ENCODE data around the gene MLX. TPM values are rescaled to one million over a fixed set of nuclear protein-coding genes. Genes with fewer than 3 reads are reported as not detected.

Gene MLX, protein sequence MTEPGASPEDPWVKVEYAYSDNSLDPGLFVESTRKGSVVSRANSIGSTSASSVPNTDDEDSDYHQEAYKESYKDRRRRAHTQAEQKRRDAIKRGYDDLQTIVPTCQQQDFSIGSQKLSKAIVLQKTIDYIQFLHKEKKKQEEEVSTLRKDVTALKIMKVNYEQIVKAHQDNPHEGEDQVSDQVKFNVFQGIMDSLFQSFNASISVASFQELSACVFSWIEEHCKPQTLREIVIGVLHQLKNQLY
- total RNA-seq, result 10 to 100 TPM; 44.3 to 60.5 TPM

DNA sequence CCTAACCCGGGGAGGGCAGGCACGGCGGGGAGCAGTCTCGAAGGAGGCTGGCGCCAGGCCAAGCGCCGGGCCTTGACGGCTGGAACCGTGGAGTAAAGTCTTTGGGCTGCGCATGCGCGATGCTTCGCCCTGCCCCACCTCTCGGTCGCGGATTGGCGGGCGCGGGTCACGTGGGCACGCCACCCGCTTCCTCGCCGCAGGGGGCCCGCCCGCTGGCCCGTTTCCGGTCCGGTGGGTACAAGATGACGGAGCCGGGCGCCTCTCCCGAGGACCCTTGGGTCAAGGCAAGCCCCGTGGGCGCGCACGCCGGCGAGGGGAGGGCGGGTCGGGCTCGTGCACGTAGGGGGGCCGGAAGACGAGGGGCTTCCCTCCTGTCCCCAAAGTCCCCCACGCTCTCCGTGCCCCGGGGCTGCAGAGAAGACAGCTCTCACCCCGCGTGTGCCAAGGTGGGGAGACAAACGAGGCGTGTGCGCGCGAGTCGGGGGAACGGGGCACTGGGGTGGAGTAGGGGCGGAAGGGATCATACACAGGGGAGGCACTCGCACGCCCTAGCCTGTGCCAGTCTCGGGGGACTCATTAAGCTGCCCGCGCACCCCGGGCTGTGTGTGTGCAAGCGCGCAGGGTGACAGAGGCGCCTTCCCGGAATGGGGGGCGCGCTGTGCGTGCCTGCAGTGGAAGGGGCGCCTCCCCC is at the start of gene MLX:
MLX (plus strand) TSS at position 218 of the 691 bp plus-strand sequence; CDS start at position 243, 25 bp downstream.
- no peaks in the 10 kb centered on the region for H3K9me3 Mint-ChIP-seq
- DNase-seq (ENCODE audit: low spot score in 2 of 2) (peak; percentile 94), ATAC-seq (peak; percentile 77 to 82)
- H3K36me3 Mint-ChIP-seq, result peaks cover 35 to 38% of the 10 kb centered on the region in 2 donors
- H3K27ac Mint-ChIP-seq, result peak within 1 kb of the TSS; percentile 94 to 98

DNA sequence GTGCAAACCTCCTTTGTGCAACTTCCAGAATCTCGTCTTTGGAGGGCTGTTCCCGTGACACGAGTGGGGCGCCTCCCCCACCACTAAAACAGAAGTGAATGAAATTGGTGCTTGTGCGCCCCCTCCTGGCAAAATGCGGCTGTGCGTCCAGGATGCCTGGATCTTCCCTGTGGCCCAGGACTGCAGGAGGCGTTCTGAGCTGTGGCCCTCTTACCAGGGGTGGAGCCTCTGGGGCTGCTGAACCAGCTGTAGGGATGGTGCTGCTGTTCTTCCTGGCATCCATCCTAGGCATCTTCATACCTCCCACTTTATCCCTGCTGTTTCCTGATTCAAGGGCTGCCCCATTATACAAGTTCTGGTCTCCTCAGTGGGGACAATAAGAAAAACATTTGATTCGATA is 49.4 kb upstream of the MLX start:
- ATAC-seq (peak; percentile 83 to 88), DNase-seq (ENCODE audit: low spot score in 2 of 2) (peak; percentile 68 to 89)
- Mint-ChIP-seq H3K36me3 (peaks cover 0 to 4% of the 10 kb centered on the region in 2 donors), H3K9me3 (no peaks in the 10 kb centered on the region), H3K27ac (no peak overlapping the region)

DNA sequence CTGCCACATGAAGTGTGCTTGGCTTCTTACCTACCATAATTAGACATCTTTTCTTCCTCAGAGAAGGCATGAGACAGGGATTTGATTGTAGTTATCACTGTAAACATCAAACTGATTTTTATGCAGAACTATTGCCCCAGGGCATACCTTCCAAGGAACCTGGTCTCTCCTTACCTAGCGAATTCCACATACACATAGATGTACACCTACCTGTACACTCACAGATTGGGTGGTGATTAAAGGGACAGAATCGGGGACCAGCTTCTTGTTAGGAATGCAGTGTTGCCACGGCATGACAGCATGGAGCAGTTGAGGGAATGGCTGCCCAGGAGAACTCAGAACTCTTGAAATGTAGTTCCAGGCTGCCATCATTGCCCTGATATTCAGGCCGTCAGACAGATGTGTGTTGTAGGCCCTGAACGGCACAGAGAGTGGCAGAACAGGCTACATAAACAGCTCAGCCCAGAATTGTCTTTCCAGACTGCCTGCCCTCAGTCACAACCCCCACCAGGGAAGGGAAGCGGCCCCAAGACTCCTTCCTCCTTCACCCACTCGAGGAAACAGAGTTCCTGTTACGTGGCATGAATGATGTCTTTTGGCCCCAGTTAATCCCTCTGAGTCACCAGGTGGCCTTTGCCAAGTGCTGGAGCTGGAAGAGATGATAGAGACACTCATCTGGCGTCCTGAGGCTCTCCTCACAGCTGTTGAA is 48.7 kb upstream of the MLX start:
- Mint-ChIP-seq H3K9me3 (no peaks in the 10 kb centered on the region), H3K36me3 (peaks cover 0 to 4% of the 10 kb centered on the region in 2 donors), H3K27ac (peak overlapping the region in 1 of 2 donors; percentile 51)
- DNase-seq (ENCODE audit: low spot score in 2 of 2) (no peak), ATAC-seq (no peak)

DNA sequence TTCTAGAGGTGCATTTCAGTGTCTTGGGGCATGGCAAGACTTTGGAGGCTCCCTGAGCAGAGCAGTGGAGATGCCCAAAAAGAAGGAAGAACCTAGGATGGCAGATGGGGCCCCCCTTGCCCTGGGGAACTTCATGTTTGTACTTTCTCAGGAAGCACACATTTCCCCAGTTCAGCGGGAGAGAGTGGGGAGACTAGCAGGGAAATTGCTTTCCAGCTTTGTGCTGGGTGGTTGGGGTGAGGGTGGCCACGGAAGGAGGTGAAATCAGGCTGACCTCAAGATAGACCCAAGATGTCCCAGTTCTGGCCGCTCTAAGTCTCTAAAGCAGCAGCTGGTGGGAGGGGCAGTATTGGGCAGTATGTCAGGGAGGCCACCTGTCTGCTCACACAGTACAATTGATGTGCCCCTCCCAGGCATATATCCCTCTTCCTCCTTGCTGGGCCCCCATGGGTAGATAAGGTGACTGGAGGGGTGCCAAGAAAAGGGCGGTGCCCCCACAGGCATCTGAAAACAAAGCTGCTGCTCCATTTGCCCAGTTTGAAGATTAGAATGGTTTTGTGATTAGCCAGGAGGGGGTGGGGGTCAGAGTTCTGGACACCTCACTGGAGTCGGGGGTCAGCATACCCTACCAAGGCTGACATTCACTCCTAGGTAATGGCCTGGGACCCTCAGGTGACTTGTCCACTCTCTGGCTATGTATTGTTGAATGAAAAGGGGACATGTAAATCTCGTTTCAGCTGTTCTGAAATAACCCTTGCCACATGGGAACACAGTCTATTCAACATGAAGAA is 48.0 kb upstream of the MLX start:
- Mint-ChIP-seq H3K27ac (peak overlapping the region in 1 of 2 donors; percentile 51), H3K36me3 (peaks cover 0 to 4% of the 10 kb centered on the region in 2 donors), H3K9me3 (no peaks in the 10 kb centered on the region)
- no peak for ATAC-seq
- no peak for DNase-seq (ENCODE audit: low spot score in 2 of 2)

DNA sequence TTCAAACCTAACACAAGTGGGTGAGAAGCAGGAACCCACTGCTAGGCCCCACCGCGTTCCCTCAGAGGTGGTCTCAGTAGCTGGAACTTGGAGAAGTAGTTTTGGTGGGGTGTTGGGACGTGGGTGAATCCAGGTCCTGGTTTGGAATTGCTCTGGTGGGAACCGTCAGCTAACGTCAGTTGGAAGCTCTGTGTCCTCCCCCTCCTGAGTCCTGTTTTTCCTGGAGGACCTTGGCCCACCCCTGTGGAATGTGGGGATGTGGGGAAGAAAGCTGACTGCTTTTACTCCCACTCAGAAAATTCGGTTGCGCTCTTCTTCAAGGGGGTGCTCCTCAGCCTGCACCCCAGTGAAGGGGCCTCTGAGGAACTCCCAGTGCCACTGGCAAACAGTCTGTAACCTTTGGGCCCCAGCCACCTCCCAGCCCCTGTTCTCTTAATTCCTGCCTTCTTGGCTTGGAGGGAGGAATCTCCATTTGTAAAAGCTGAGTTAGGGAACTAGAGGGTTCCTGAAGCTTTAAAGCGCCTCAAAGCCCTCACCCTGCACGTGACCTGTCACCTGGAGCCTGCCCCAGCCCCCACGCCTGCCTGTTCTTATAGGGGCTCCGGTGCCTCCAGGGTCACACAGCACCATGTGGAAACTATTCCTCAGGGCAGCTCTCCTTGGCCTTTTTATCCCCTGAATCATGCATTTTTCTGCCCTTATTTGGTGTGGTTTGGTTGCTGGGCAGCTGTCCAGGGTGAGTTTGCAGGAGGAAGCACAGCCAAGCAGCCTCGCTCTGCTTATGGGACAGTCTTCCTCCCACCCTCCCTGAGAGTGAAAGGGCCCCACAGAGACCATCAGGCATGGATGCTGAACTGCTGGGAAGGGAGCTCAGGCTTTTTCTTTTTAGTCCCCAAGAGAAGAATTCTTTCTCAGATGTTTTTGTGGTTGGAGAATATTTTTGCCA is 47.1 kb upstream of the MLX start:
- Mint-ChIP-seq H3K9me3 (no peaks in the 10 kb centered on the region), H3K36me3 (peaks cover 0 to 4% of the 10 kb centered on the region in 2 donors), H3K27ac (no peak overlapping the region)
- ATAC-seq (no peak), DNase-seq (ENCODE audit: low spot score in 2 of 2) (no peak)

DNA sequence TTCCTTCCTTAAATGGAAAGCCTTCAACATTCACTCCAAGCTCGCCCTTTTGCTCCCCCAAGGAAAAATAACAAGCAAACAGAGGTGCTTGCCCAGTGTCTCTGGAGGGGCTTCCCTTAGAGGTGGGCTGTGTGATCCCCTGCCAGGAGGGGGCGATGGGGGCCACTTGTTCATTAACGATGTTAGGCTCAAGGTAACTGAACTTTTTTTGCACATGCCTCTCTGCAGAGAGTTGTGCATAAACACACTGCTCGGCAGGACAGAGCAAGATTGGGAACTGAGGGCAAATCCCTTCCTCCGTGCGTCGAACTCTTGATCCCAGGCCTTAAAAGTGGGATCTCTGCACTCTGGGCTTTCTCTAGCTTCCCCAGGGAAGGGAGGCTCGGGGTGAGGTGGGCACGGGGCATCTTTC is 46.4 kb upstream of the MLX start:
- DNase-seq (ENCODE audit: low spot score in 2 of 2) (no peak), ATAC-seq (no peak)
- Mint-ChIP-seq H3K36me3 (peaks cover 0 to 4% of the 10 kb centered on the region in 2 donors), H3K27ac (peak overlapping the region in 1 of 2 donors; percentile 70), H3K9me3 (no peaks in the 10 kb centered on the region)

DNA sequence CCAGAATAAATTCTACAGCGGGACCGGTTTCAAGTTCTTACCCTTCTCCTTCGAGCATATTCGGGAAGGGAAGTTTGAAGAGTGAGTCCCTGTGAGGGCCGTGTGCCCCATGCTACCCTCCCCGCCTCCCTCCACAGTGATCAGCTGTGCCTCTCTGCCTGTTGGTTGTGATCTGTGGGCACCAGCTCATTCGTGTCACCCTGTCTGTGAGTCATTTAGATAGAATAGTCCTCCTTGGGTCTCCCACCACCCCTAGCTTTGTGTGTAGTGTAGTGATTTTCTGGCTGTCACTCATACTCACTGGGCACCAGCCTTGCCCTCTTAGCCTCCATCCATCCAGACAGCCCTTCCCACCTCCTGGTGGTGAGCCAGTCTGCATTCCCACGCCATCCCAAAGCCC is 45.9 kb upstream of the MLX start:
- Mint-ChIP-seq H3K9me3 (no peaks in the 10 kb centered on the region), H3K27ac (no peak overlapping the region), H3K36me3 (peaks cover 0 to 4% of the 10 kb centered on the region in 2 donors)
- ATAC-seq (peak; percentile 42 to 47), DNase-seq (ENCODE audit: low spot score in 2 of 2) (no peak)

DNA sequence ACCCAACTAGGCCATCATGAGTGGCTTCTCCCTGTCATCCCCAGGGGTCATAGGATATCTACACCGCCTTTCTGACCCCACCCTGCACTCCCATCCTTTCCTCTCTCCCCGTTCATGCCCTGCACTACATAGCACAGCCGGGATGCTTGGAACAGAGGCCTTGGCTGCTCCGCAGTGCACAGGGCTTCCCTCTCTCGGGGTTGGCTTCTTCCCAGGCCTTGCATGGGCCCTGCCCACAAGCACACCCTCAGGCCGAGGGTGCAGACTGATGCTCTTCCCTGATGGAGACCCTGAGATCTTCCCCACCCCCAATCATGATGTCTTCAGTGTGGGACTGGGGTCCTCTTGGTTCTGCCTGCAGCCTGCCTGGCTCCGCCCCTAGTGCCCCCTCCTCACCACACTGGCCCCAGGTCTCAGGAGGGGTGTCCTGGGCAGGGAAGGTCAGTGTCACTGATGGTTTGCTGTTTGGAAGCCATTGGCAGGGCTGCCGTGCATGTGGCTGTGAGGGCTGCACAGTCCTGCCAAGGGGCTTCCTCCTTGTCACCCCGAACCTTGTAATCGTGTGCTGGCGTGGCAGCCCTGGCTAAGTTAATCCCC is 45.1 kb upstream of the MLX start:
- ATAC-seq, result no peak
- no peak overlapping the region for H3K27ac Mint-ChIP-seq
- no peak for DNase-seq (ENCODE audit: low spot score in 2 of 2)
- no peaks in the 10 kb centered on the region for H3K9me3 Mint-ChIP-seq
- H3K36me3 Mint-ChIP-seq, result peaks cover 0 to 4% of the 10 kb centered on the region in 2 donors

DNA sequence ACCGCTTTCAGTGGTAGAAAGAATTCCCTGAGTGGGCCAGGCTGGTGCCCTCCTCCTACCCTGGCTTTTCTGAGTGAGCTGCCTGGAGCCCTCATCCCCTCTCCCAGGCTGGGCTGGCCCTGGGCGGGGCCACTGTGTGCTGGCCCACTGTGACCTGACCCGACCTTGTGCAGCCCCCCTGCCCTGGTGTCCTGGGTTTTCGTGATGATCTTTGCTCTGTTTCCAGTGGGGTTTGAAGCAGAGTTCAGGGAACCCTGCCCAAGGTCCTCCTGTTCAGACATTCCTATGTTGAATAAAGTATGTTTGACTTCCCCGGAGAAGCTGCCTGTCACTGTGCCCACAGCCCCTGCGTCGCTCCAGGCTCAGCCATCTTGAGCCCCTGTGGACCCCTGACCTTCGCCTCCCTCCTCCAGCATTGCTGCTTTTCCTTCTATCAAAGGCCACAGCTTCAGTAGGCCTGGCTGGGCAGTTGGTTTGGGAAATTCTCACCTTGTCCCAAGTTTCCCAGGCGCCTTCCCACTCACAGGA is 44.6 kb upstream of the MLX start:
- no peaks in the 10 kb centered on the region for H3K9me3 Mint-ChIP-seq
- ATAC-seq, result no peak
- peaks cover 0 to 4% of the 10 kb centered on the region in 2 donors for H3K36me3 Mint-ChIP-seq
- peak overlapping the region in 1 of 2 donors; percentile 27 for H3K27ac Mint-ChIP-seq
- DNase-seq (ENCODE audit: low spot score in 2 of 2), result no peak

DNA sequence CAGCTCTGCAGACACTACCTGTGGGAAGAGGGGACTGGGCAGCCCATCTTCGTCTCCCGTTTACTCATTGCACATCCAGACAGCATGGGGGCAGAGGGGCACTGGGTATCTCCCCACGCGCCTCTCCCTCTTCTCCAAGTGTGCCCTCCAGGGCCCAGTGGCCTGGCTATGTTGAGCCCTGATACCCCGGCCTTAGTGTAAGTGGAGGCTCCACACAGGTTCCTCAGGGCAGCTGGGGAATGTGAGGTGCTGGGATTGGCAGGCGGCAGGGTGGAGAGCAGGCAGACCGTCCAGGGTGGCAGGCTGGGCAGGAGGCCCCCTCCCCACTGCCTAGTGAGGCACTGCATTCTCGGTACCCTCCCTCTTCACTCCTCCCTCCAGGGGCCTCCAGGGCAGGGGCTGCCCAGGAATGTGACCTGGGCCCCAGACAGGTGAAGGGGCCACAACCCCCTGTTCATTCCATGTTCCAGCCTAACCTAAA is 44.1 kb upstream of the MLX start:
- Mint-ChIP-seq H3K36me3 (peaks cover 0 to 4% of the 10 kb centered on the region in 2 donors), H3K9me3 (no peaks in the 10 kb centered on the region), H3K27ac (peak overlapping the region in 1 of 2 donors; percentile 27)
- DNase-seq (ENCODE audit: low spot score in 2 of 2) (no peak), ATAC-seq (no peak)

DNA sequence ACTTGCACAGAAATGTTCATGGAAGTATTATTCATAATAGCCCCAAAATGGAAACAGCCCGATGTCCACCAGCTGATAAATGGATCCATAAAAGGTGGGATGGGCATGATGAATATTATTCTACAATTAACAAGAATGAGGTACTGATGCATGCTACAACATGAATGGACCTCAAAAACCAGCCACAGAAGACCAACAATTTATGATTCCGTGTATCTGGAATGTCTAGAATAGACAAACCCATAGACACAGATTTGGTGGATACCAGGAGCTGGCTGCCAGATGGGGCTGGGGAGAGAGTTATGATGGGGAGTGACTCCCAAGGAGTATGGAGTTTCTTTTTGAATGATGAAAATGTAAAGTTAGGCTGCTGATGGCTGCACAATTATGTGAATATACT is 41.7 kb upstream of the MLX start:
- H3K36me3 Mint-ChIP-seq, result peaks cover 0 to 4% of the 10 kb centered on the region in 2 donors
- DNase-seq (ENCODE audit: low spot score in 2 of 2), result no peak
- no peaks in the 10 kb centered on the region for H3K9me3 Mint-ChIP-seq
- ATAC-seq, result no peak
- no peak overlapping the region for H3K27ac Mint-ChIP-seq

DNA sequence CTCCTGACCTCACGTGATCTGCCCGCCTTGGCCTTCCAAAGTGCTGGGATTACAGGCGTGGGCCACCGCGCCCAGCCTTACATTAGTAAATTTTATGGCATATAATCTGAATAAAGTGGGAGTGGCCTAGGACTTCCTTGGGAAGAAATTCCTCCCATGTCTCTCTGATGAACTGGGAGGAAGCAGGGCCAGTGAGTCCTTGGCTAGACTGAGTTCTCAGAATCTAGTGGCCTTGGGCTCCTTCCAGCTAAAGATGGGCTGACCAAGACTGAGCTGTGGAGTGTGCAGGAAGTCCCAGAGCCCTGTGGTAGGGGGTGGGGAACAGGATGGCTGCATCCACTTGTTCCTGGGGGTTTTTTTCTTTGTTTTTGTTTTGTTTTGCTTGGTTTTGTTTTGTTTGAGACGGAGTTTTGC is 40.9 kb upstream of the MLX start:
- ATAC-seq (no peak), DNase-seq (ENCODE audit: low spot score in 2 of 2) (no peak)
- Mint-ChIP-seq H3K36me3 (peaks cover 0 to 4% of the 10 kb centered on the region in 2 donors), H3K9me3 (no peaks in the 10 kb centered on the region), H3K27ac (no peak overlapping the region)

DNA sequence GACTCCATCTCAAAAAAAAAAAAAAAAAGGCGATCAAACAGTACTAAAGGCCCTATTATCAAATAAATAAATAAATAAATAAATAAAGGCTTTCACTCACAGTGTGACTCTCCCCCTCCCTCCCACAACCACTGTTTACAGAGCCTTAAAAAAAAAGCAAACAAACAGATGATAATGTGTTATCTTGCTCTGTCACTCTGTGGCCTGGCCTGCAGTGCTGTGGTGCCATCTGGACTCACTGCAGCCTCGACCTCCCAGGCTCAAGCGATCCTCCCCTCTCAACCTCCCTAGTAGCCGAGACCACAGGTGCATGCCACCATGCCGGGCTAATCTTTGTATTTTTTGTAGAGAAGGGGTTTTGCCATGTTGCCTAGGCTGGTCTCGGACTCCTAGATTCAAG is 39.0 kb upstream of the MLX start:
- Mint-ChIP-seq H3K36me3 (no peaks in the 10 kb centered on the region), H3K27ac (no peak overlapping the region), H3K9me3 (no peaks in the 10 kb centered on the region)
- DNase-seq (ENCODE audit: low spot score in 2 of 2) (no peak), ATAC-seq (no peak)

DNA sequence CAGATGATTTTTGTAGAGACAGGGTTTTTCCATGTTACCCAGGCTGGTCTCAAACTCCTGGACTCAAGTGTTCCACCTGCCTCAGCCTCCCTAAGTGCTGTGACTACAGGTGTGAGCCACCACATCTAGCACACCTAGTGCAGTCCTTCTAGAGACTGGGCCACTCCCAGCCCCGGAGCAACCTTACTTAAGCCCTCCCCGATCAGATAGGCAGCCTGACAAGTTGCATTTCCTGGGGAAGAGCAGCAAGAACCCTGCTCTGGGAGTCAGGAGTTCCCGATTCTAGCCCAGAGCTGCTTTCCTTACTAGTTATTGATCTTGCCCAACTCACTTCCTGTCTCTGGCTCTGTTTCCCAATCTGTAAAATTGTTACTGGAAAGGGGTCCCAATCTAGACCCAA is 37.8 kb upstream of the MLX start:
- DNase-seq (ENCODE audit: low spot score in 2 of 2) (no peak), ATAC-seq (no peak)
- H3K27ac Mint-ChIP-seq, result no peak overlapping the region
- H3K36me3 Mint-ChIP-seq, result no peaks in the 10 kb centered on the region
- no peaks in the 10 kb centered on the region for H3K9me3 Mint-ChIP-seq

DNA sequence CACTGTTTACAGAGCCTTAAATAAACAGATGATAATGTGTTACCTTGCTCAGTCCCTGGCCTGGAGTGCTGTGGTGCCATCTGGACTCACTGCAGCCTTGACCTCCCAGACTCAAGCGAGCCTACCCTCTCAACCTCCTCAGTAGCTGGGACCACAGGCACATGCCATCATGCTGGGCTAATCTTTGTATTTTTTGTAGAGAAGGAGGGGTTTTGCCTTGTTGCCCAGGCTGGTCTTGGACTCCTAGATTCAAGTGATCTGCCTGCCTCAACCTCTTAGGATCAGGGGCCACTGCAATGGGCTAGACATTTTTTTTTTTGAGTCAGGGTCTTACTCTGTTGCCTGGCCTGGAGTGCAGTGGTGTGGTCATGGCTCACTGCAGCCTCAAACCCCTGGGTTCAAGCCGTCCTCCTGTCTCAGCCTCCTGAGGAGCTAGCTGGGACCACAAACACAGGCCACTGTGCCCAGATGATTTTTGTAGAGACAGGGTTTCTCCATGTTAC is 35.9 kb upstream of the MLX start:
- DNase-seq (ENCODE audit: low spot score in 2 of 2), result no peak
- H3K27ac Mint-ChIP-seq, result peak overlapping the region in 1 of 2 donors; percentile 29
- H3K36me3 Mint-ChIP-seq, result peaks cover 0 to 5% of the 10 kb centered on the region in 2 donors
- ATAC-seq, result no peak
- no peaks in the 10 kb centered on the region for H3K9me3 Mint-ChIP-seq
